Esophagus squamous epithelium (tissue), 4 donors: Measurements from ENCODE around the gene BMPR1B.
"Not testable (repeated sequence)": the region's sequence is repeated elsewhere in the genome, so short reads cannot be mapped to it uniquely, and the experiment has no call there.

Source experiments
- POLR2A ChIP-seq, 4 donors: fragments of 450-650 bp; IDR thresholded peaks; one replicate each; pipeline ENCODE4 v1.6.1; 2017; ENCODE audit warnings: antibody characterized with exemption in 4 of 4, mild to moderate bottlenecking in 4 of 4, moderate library complexity in 3 of 4
- TF ChIP-seq, protein P1 (sequence below), 6 experiments: fragments of 450-650 bp in 4 of 6; fragments of 200-600 bp in 2 of 6; sonication (generic) in 2 of 6; IDR thresholded peaks; one replicate each; pipeline ENCODE4 v1.5.1; 2016 to 2019; ENCODE audit warnings: antibody characterized with exemption in 6 of 6, mild to moderate bottlenecking in 4 of 6, moderate library complexity in 4 of 6

DNA sequence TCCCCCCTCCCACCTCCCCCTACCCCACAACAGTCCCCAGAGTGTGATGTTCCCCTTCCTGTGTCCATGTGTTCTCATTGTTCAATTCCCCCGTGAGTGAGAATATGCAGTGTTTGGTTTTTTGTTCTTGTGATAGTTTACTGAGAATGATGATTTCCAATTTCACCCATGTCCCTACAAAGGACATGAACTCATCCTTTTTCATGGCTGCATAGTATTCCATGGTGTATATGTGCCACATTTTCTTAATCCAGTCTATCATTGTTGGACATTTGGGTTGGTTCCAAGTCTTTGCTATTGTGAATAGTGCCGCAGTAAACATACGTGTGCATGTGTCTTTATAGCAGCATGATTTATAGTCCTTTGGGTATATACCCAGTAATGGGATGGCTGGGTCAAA lies 413.6 kb downstream of the BMPR1B start:
- TF ChIP-seq, protein P1, sequence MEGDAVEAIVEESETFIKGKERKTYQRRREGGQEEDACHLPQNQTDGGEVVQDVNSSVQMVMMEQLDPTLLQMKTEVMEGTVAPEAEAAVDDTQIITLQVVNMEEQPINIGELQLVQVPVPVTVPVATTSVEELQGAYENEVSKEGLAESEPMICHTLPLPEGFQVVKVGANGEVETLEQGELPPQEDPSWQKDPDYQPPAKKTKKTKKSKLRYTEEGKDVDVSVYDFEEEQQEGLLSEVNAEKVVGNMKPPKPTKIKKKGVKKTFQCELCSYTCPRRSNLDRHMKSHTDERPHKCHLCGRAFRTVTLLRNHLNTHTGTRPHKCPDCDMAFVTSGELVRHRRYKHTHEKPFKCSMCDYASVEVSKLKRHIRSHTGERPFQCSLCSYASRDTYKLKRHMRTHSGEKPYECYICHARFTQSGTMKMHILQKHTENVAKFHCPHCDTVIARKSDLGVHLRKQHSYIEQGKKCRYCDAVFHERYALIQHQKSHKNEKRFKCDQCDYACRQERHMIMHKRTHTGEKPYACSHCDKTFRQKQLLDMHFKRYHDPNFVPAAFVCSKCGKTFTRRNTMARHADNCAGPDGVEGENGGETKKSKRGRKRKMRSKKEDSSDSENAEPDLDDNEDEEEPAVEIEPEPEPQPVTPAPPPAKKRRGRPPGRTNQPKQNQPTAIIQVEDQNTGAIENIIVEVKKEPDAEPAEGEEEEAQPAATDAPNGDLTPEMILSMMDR (IDR thresholded peaks at IDR 0.05) = not testable (repeated sequence)
- not testable (repeated sequence) for TF ChIP-seq POLR2A (IDR thresholded peaks at IDR 0.05)
